Heart right ventricle (tissue), 16 donors: Measurements from ENCODE around the gene FAM50B. TPM values are rescaled to one million over a fixed set of nuclear protein-coding genes. Genes with fewer than 3 reads are reported as not detected.
A peak's percentile ranks its signal among the peaks of the same experiment; 100 is the strongest.

Source experiments
- ATAC-seq, 8 donors: fragments of 200-7000 bp; cut with Tn5 transposase; one replicate each; pipeline ENCODE4 v1.9.1; 2020; ENCODE audit warnings: mild to moderate bottlenecking in 8 of 8, moderate library complexity in 8 of 8, moderate number of reproducible peaks in 1 of 8
- DNase-seq, 2 donors: peaks; one replicate each; pipeline ENCODE4 v3.0.0-alpha.2; 2020
- H3K27ac ChIP-seq, 10 donors: fragments of 200-600 bp; sonication (generic) in 2 of 10; one replicate each; pipeline versions ENCODE4 v1.5.0 to v1.8.0; 2020 to 2022; ENCODE audit warnings: mild to moderate bottlenecking in 3 of 10
- H3K27me3 ChIP-seq, 7 donors: fragments of 200-600 bp; one replicate each; pipeline ENCODE4 v1.8.0; 2021 to 2022; ENCODE audit warnings: mild to moderate bottlenecking in 2 of 7
- H3K36me3 ChIP-seq, 9 donors: fragments of 200-600 bp; sonication (generic) in 1 of 9; one replicate each; pipeline versions ENCODE4 v1.5.0 to v1.8.0; 2020 to 2022; ENCODE audit warnings: mild to moderate bottlenecking in 2 of 9
- H3K4me1 ChIP-seq, 9 donors: fragments of 200-600 bp; sonication (generic) in 1 of 9; one replicate each; pipeline versions ENCODE4 v1.5.0 to v1.8.0; 2020 to 2022; ENCODE audit warnings: mild to moderate bottlenecking in 4 of 9
- H3K4me3 ChIP-seq, 10 donors: fragments of 200-600 bp; sonication (generic) in 2 of 10; one replicate each; pipeline versions ENCODE4 v1.5.0 to v1.8.0; 2020 to 2022; ENCODE audit warnings: mild to moderate bottlenecking in 7 of 10, moderate library complexity in 2 of 10
- H3K9me3 ChIP-seq, 11 donors: fragments of 200-600 bp in 10 of 11; sonication (generic) in 2 of 11; one replicate each; pipeline versions ENCODE4 v1.5.0 to v1.8.0; 2013 to 2022; ENCODE audit warnings: mild to moderate bottlenecking in 2 of 11, control low read depth in 1 of 11, moderate library complexity in 1 of 11
- CTCF ChIP-seq, 9 donors: fragments of 200-600 bp; sonication (generic) in 2 of 9; IDR thresholded peaks; one replicate each; pipeline versions ENCODE4 v1.5.0 to v1.8.0; 2021 to 2022; ENCODE audit warnings: antibody characterized with exemption in 9 of 9, mild to moderate bottlenecking in 5 of 9, moderate library complexity in 1 of 9
- WGBS, 2 donors: extraction: QIAGEN DNeasy Blood & Tissue Kit; methylation state at CpG; one replicate each; pipeline ENCODE4 v1.1.7; 2013; ENCODE audit warnings: inconsistent platforms in 1 of 2; 5-methylcytosine and 5-hydroxymethylcytosine counted together
- intact Hi-C, 10 donors: fragments of 100-400 bp; cut with DNase I; formaldehyde crosslinking; loops; one replicate each; pipeline versions ENCODE4 v1.11.1 to v1.14.2; 2022
- polyA plus RNA-seq, 2 donors: library from polyadenylated mRNA; stranded (reverse); fragments of 200-250 nt; gene quantifications; one replicate each; pipeline ENCODE4 v1.2.3, GENCODE V29; 2013
- total RNA-seq, 10 donors: library from RNA; stranded (reverse); fragmentation: NEBNext Ultra II Directional in 3 of 10; extraction: Animal tissue kit (Norgen Biotek cat#: 25700) in 3 of 10; gene quantifications; one replicate each; pipeline versions ENCODE4 v1.2.1 to v1.2.4, GENCODE V29; 2021 to 2023
- donor health status: Arrhythmogenic right ventricular cardiomyopathy.
- donor health status: ischemic (EF 13 %, LVEDD 7.1; RV severe dilation, severe dysfunction).
- donor health status: healthy with polysubstance abuse.
- donor health status: DM: no; HTN: yes; CAD: no.
- donor health status: DM: no; HTN: no; CAD: no.
- donor health status: ischemic (EF 25% LVEDD 6.9; RV normal size, moderate dysfunction).
- donor health status: ischemic (EF 25% LVEDD 5.7; RV mildly dilated, moderate dysfunction).
- donor health status: healthy.
- donor health status: DM: yes; HTN: yes; CAD: no.
- donor health status: Ischemic cardiomyopathy.
- donor health status: ischemic (EF 35%, LVEDD 5.7; RV mildly dilated, moderate dysfunction).
- donor health status: nonischemic (EF 11% LVEDD 7.7; RV severe dilation, severe dysfunction).
- donor health status: DM: yes; HTN: yes; CAD: no.
- donor health status: PGD.
- donor health status: ischemic (EF 29% LVEDD 5.4; RV normal size, mild dysfunction).
- donor health status: nonischemic (EF 23%, LVEDD 6.1; RV moderate dilation, normal function).

The FAM50B gene
- total and polyA plus RNA-seq, 12 donors = 5.9 to 31.3 (median 22.4) TPM

- H3K4me1 ChIP-seq = peaks cover 10 to 72% (median 43%) of the 10 kb centered on the region in 9 donors
- H3K36me3 ChIP-seq = no peaks in the 10 kb centered on the region
- no peak overlapping the region for H3K4me3 ChIP-seq
- H3K27me3 ChIP-seq = no peaks in the 10 kb centered on the region
- peak overlapping the region in 4 of 10 donors; percentile 9 to 69 (median 49) for H3K27ac ChIP-seq
- ATAC-seq (no peak), DNase-seq (no peak)
- H3K9me3 ChIP-seq = no peaks in the 10 kb centered on the region
- 98 to 99% methylated on average over 5 of the region's 5 CpGs for WGBS, 2 donors
- intact Hi-C loops = no loop called here
- TF ChIP-seq CTCF (IDR thresholded peaks at IDR 0.05) = no peak
Observed at GRCh38 chr6:3801960-3802359, 47.2 kb upstream of the FAM50B start.

- Histone ChIP-seq H3K4me1 (peaks cover 4 to 62% (median 32%) of the 10 kb centered on the region in 9 donors), H3K36me3 (no peaks in the 10 kb centered on the region), H3K4me3 (no peak overlapping the region), H3K27ac (peak overlapping the region in 8 of 10 donors; percentile 13 to 78 (median 65)), H3K27me3 (no peaks in the 10 kb centered on the region), H3K9me3 (no peaks in the 10 kb centered on the region)
- intact Hi-C loops = no loop called here
- TF ChIP-seq CTCF (IDR thresholded peaks at IDR 0.05) = no peak
- peak in 5 of 8 donors; percentile 24 to 71 (median 62) for ATAC-seq
- WGBS, 2 donors = 33 to 40% methylated on average over 12 of the region's 12 CpGs
- no peak for DNase-seq
Observed at GRCh38 chr6:3803627-3804468, 45.3 kb upstream of the FAM50B start.

GRCh38 chr6:3804964-3805363, 44.2 kb upstream of the FAM50B start:
- no peak for TF ChIP-seq CTCF (IDR thresholded peaks at IDR 0.05)
- Histone ChIP-seq H3K27ac (no peak overlapping the region), H3K9me3 (no peaks in the 10 kb centered on the region), H3K27me3 (no peaks in the 10 kb centered on the region), H3K4me1 (peaks cover 3 to 58% (median 30%) of the 10 kb centered on the region in 9 donors), H3K36me3 (no peaks in the 10 kb centered on the region), H3K4me3 (no peak overlapping the region)
- no peak for ATAC-seq
- intact Hi-C loops = loop anchor here in 1 of 10 donors (5.0 kb wide), 1 partner anchor 58 kb away; no protein-coding TSS in a partner anchor
- no peak for DNase-seq
- 97 to 100% methylated on average over 2 of the region's 2 CpGs for WGBS, 2 donors

GRCh38 chr6:3805448-3806123, 43.6 kb upstream of the FAM50B start:
- DNase-seq (no peak), ATAC-seq (peak in 1 of 8 donors; percentile 23)
- WGBS, 2 donors = 77 to 81% methylated on average over 8 of the region's 8 CpGs
- no peaks in the 10 kb centered on the region for H3K9me3 ChIP-seq
- intact Hi-C loops = loop anchor here in 1 of 10 donors (5.0 kb wide), 1 partner anchor 58 kb away; no protein-coding TSS in a partner anchor
- peak overlapping the region in 2 of 10 donors; percentile 16 to 56 for H3K27ac ChIP-seq
- no peak overlapping the region for H3K4me3 ChIP-seq
- no peaks in the 10 kb centered on the region for H3K36me3 ChIP-seq
- no peaks in the 10 kb centered on the region for H3K27me3 ChIP-seq
- TF ChIP-seq CTCF (IDR thresholded peaks at IDR 0.05) = no peak
- H3K4me1 ChIP-seq = peaks cover 3 to 56% (median 30%) of the 10 kb centered on the region in 9 donors
